DND-41 (cell line): ENCODE measurements around the gene AHSG.

ENCODE experiments used
- EZH2 ChIP-seq: IDR thresholded peaks from 3 replicates; pipeline ENCODE4 v1.6.1; 2012; ENCODE audit warnings: borderline replicate concordance, low read depth, mild to moderate bottlenecking, moderate library complexity, low read length, inconsistent platforms; ENCODE audit not compliant: severe bottlenecking
- TF ChIP-seq, protein P1 (sequence below): IDR thresholded peaks from 2 replicates; pipeline ENCODE4 v1.5.1; 2012; ENCODE audit warnings: borderline replicate concordance, low read length, moderate library complexity, mild to moderate bottlenecking; ENCODE audit not compliant: poor library complexity, severe bottlenecking; ENCODE audit errors: extremely low read depth

- TF ChIP-seq, protein P1, sequence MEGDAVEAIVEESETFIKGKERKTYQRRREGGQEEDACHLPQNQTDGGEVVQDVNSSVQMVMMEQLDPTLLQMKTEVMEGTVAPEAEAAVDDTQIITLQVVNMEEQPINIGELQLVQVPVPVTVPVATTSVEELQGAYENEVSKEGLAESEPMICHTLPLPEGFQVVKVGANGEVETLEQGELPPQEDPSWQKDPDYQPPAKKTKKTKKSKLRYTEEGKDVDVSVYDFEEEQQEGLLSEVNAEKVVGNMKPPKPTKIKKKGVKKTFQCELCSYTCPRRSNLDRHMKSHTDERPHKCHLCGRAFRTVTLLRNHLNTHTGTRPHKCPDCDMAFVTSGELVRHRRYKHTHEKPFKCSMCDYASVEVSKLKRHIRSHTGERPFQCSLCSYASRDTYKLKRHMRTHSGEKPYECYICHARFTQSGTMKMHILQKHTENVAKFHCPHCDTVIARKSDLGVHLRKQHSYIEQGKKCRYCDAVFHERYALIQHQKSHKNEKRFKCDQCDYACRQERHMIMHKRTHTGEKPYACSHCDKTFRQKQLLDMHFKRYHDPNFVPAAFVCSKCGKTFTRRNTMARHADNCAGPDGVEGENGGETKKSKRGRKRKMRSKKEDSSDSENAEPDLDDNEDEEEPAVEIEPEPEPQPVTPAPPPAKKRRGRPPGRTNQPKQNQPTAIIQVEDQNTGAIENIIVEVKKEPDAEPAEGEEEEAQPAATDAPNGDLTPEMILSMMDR = no peak
- no peak for TF ChIP-seq EZH2
These were observed 51.6 kb downstream of the AHSG start for GRCh38 chr3:186664506-186664905.
